GM12872 (cell line): ENCODE data around the gene RAPGEF3.

ENCODE experiments used
- TF ChIP-seq, protein P1 (sequence below): IDR thresholded peaks from 3 replicates; pipeline ENCODE4 v1.5.1; 2011; ENCODE audit warnings: low read depth, mild to moderate bottlenecking, low read length, moderate library complexity; ENCODE audit not compliant: insufficient read depth

The RAPGEF3 gene

DNA sequence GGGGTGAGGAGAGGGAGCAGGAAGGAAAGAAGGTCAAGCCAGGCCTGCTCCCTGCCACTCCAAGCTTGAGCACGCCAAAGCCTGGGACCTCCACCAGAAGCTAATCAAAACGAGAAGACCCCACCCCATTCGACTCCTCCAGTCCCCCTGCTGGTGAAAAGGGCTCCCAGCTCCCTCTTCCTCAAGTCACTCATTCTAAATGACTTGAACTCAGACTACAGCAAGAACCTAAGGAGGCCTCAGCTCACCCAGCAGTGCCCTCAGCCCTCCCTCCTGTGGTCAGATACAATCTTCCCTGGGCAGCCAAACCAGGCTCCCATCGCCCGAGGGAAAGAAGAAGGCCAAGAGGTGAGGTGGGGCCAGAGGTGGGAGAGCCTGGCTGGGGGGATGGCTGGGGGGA lies 43.6 kb upstream of the RAPGEF3 start:
- TF ChIP-seq, protein P1, sequence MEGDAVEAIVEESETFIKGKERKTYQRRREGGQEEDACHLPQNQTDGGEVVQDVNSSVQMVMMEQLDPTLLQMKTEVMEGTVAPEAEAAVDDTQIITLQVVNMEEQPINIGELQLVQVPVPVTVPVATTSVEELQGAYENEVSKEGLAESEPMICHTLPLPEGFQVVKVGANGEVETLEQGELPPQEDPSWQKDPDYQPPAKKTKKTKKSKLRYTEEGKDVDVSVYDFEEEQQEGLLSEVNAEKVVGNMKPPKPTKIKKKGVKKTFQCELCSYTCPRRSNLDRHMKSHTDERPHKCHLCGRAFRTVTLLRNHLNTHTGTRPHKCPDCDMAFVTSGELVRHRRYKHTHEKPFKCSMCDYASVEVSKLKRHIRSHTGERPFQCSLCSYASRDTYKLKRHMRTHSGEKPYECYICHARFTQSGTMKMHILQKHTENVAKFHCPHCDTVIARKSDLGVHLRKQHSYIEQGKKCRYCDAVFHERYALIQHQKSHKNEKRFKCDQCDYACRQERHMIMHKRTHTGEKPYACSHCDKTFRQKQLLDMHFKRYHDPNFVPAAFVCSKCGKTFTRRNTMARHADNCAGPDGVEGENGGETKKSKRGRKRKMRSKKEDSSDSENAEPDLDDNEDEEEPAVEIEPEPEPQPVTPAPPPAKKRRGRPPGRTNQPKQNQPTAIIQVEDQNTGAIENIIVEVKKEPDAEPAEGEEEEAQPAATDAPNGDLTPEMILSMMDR: peak; percentile 49

DNA sequence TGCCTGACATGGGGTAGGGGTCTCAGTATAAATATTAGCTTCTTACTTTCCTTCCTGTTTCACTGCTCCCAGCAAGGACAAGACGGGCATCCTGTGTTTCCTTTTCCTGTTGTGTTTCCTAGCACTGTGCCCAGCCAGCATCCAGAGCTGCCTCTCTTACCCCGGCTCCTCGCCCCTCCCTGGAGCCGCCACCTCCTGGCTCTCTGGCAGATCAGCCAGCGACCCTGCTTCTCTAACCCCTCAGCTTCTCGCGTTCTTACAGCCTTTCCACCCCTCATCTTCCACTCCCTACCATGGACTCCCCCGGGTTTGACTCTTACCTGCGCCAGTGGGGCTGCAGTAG lies 43.2 kb upstream of the RAPGEF3 start:
- TF ChIP-seq, protein P1: no peak

DNA sequence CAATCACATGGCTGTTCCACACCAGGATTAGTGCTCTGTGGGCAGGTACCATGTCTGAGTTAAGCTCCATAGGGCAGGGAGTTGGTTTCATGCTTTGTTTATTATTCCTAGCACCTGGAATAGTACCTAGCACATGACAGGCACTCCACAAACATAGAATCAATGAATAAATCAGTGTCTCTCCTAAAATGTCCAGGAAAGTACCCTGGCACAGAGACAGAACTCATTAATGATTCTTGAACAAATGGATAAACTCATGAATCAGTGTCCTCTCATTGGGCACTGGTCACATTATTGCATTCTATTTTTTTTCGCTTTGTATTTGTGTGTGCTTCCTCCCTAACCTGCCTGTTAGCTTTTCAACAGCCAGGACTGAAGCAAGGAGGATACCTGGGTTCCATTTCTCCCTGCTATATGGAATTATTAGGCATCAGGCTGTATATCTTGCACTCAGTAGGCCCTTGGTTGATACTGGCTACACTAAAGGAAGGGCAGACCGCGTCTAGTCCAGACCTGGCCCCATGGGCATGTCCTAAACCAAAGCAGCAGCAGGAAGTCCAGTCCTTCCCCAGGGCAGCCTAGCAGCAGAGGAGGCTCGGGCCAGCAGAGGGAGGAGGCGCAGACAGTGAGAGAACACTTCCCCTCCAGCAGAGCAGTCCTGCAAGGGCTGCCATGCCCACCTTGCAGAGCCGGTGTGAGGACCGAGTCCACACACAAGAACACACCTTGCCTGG lies 42.7 kb upstream of the RAPGEF3 start:
- TF ChIP-seq, protein P1: no peak

DNA sequence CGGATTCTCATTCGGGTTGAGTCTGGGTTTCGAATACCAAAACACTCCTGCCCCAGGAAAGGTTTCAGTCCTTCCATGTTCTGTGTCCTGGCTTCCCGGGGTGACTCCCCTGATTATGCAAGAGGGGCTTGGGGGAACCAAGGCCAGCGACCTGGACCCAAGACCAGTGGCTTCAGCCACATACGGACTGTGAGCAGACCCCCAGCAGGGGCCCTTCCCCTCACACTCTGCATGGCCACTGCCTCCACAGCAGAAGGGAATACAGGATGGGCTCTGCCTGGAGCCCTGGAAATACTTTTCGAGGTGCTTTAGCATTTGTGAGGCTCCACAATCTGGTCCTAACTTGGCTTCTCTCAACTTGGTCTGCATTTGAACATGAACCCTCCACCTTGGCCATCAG lies 41.9 kb upstream of the RAPGEF3 start:
- TF ChIP-seq, protein P1: no peak

DNA sequence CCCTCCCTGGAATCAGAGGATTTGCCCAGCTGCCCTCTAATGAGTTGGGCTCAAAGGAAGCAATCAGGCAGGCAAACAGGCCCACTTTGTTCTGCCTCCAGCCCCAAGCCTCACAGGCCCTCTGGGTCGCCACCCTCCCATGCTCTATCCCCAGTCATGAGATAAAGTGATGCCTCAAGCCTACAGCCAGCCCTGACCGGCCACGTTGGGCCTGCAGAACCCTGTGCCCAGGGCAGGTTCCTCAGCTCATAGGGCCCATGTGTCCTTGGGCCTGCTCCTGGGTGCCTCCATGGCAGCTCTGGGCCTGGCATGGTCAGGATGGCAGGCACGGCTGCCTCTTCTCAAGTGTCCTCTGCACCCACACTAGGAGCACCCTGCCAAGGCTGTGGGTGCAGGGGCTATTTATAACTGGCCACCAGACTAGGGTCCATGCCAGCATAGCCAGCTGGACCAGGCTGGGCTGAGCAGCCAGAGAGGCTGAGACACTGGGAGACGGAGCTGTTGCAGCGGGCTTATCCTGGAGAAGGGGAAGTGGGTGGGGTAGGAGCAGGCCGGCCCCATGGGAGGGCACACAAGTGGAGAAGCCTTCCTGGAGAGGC lies 40.8 kb upstream of the RAPGEF3 start:
- TF ChIP-seq, protein P1: no peak

DNA sequence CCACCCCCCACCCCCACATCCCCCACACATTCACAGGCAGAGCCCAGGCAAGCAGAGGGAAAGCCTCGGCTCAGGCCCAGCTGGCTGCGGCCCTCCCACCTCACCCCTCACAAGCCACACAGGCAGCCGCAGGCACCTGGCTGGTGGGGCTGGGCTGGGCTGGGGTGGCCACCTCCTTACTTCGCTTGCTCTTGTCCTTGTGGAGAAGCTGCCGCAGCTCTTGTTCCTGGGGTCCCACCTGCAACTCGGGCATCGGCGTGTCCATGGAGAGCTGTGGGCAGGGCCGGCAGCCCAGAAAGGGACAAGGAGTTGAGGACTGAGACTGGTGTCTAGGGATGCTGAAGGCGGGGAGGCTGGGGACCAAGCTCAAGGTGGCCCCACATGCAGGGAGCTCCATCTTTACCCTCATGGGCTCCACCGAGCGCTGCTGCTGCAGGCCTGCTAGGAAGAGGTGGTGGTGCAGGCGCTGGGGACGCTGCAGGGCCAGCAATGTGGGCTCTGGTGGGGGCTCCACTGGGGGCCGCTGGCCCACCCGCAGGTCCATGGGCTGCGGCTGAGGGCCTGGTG lies 39.8 kb upstream of the RAPGEF3 start:
- TF ChIP-seq, protein P1: no peak

DNA sequence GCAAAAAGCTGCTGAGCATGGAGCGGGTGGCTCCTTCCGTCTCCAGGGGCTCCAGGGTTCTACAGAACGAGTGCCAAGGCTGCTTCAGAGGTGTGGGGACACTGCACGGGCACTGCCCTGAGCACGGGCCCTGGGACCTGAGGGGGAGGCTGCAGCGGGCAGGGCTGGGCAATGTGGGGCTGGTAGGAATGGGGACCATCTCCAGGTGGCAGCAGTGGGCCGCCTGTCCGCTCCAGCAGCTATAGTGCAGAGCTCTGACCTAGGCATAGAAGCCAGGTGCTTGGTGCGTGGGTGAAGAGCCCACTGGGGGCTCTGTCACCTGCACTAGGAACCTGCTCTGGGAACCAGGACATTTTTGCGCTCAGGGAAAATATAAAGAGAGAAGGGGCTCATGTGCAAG lies 38.8 kb upstream of the RAPGEF3 start:
- TF ChIP-seq, protein P1: peak; percentile 76
